ENCODE measurements around the gene PRKCQ. TPM values are rescaled to one million over a fixed set of nuclear protein-coding genes. Genes with fewer than 3 reads are reported as not detected.

The PRKCQ gene
- total RNA-seq, 1 experiment from 2014 or later = 4.0 TPM

DNA sequence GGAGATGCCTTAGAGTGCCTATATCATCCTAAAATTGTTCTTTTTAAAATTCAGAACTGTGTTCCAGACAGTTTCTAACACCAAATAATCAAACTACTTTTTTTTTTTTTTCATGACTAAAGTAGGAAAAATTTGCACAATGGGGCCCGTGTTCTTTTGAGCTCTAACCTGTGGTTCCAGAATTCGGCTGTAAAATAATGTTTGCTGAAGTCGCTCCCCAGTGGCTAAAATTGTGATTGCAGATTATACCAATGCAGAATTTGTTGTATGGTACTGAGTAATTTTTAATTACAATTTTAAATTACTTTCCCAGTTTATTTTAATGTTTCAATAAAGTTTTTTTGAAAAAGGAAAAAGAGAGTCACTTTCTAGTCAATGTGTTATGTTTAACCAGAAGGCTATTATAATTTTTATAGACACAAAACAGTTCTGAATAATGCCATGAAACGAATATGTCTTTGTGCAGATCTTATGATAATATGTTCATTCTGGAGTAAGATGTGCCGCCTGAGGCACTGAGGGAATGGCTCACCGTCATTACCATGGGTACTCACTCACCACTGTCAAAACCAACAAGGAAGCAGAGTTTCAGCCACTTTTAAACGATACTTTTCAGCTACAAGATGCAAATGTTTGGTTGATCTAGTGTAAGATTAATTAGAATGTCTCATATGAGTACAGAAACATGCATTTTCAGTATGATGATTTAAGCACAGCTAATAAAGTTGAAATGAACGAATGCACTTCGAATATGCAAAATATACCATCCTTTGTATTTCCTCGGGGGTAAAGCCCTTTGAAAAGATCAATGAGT lies 173.6 kb downstream of the PRKCQ start:
- Histone ChIP-seq H3K36me3 (ENCODE audit: low read depth) (no peaks in the 10 kb centered on the region), H3K9me3 (ENCODE audit: insufficient read depth, low read depth) (no peaks in the 10 kb centered on the region), H3K4me3 (no peak overlapping the region), H3K4me1 (replicated peaks; ENCODE audit: insufficient read depth) (peaks cover 4% of the 10 kb centered on the region), H3K79me2 (ENCODE audit: low read depth) (no peaks in the 10 kb centered on the region), H3K27me3 (ENCODE audit: insufficient read depth, low read depth) (no peaks in the 10 kb centered on the region), H3K4me2 (no peak overlapping the region), H3K27ac (no peak overlapping the region), H2AFZ (no peak overlapping the region), H3F3A (ENCODE audit: insufficient read depth, low read depth) (no peaks in the 10 kb centered on the region; the same call in 1 of the 2 replicates), H4K20me1 (ENCODE audit: insufficient read depth) (no peaks in the 10 kb centered on the region), H3K9me2 (ENCODE audit: insufficient read depth) (no peaks in the 10 kb centered on the region)
- CTCF ChIA-PET = interaction anchor here (0.7 to 0.9 kb wide), 3 partner anchors 10 to 356 kb away, joined by 3 to 5 read pairs (median 3); no protein-coding TSS in a partner anchor
- no peak for TF ChIP-seq EZH2 (IDR thresholded peaks at IDR 0.05; ENCODE audit: low read depth)
- TF ChIP-seq, protein P1, sequence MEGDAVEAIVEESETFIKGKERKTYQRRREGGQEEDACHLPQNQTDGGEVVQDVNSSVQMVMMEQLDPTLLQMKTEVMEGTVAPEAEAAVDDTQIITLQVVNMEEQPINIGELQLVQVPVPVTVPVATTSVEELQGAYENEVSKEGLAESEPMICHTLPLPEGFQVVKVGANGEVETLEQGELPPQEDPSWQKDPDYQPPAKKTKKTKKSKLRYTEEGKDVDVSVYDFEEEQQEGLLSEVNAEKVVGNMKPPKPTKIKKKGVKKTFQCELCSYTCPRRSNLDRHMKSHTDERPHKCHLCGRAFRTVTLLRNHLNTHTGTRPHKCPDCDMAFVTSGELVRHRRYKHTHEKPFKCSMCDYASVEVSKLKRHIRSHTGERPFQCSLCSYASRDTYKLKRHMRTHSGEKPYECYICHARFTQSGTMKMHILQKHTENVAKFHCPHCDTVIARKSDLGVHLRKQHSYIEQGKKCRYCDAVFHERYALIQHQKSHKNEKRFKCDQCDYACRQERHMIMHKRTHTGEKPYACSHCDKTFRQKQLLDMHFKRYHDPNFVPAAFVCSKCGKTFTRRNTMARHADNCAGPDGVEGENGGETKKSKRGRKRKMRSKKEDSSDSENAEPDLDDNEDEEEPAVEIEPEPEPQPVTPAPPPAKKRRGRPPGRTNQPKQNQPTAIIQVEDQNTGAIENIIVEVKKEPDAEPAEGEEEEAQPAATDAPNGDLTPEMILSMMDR (conservative IDR thresholded peaks at IDR 0.05) = peak; percentile 61
- POLR2A ChIA-PET (ENCODE audit: unreplicated experiment) = interaction anchor here (0.5 to 0.6 kb wide), 6 partner anchors 96 to 1673 kb away, joined by 3 to 12 read pairs (median 4); partner anchors contain the start of genes ANKRD16 and FBH1
- intact Hi-C loops (cut with micrococcal nuclease; ENCODE audit: unreplicated experiment) = loop anchor here (1.0 to 10.0 kb wide), 2 partner anchors 297 to 972 kb away; no protein-coding TSS in a partner anchor
- BruUV-seq (replicated peaks) = no TSS peak
- peak; percentile 17 to 53 for DNase-seq

DNA sequence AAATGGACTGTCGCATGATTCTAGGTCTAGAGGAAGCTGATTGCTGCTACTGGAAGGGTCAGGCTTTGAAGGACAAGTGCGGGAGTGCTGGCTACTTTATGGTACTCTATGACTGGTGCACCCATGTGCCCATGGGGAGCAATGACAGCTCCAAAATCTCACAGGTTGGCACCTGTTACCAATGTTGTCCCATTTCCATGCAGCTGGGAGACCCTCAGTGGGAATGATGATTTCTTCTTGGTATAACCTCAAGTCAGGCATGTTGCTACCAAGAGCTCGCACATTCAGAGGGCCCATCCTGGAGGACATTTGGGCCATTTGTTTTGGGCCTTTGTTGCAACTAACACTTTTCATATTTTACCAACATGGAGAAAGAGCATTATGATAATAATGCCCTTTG lies 174.4 kb downstream of the PRKCQ start:
- H3K79me2 ChIP-seq (ENCODE audit: low read depth) = no peaks in the 10 kb centered on the region
- H3K36me3 ChIP-seq (ENCODE audit: low read depth) = no peaks in the 10 kb centered on the region
- no peak overlapping the region for H3K27ac ChIP-seq
- ChIA-PET CTCF (interaction anchor here (0.7 to 0.9 kb wide), 2 partner anchors 10 to 204 kb away, joined by 3 to 5 read pairs; no protein-coding TSS in a partner anchor), POLR2A (ENCODE audit: unreplicated experiment) (interaction anchor here (0.6 kb wide), 1 partner anchor 516 kb away, joined by 3 read pairs; the partner anchor contains the start of genes ANKRD16 and FBH1)
- intact Hi-C loops (cut with micrococcal nuclease; ENCODE audit: unreplicated experiment) = loop anchor here (1.0 to 10.0 kb wide), 2 partner anchors 296 to 971 kb away; no protein-coding TSS in a partner anchor
- H3K4me2 ChIP-seq = no peak overlapping the region
- H3F3A ChIP-seq (ENCODE audit: insufficient read depth, low read depth) = no peaks in the 10 kb centered on the region; the same call in 1 of the 2 replicates
- no peaks in the 10 kb centered on the region for H3K9me3 ChIP-seq (ENCODE audit: insufficient read depth, low read depth)
- no TSS peak for BruUV-seq (replicated peaks)
- H2AFZ ChIP-seq = no peak overlapping the region
- no peaks in the 10 kb centered on the region for H3K9me2 ChIP-seq (ENCODE audit: insufficient read depth)
- H3K27me3 ChIP-seq (ENCODE audit: insufficient read depth, low read depth) = no peaks in the 10 kb centered on the region
- H3K4me1 ChIP-seq (replicated peaks; ENCODE audit: insufficient read depth) = peaks cover 10% of the 10 kb centered on the region
- H4K20me1 ChIP-seq (ENCODE audit: insufficient read depth) = no peaks in the 10 kb centered on the region
- DNase-seq = no peak
- TF ChIP-seq, protein P1 (conservative IDR thresholded peaks at IDR 0.05) = no peak
- TF ChIP-seq EZH2 (IDR thresholded peaks at IDR 0.05; ENCODE audit: low read depth) = no peak
- no peak overlapping the region for H3K4me3 ChIP-seq

DNA sequence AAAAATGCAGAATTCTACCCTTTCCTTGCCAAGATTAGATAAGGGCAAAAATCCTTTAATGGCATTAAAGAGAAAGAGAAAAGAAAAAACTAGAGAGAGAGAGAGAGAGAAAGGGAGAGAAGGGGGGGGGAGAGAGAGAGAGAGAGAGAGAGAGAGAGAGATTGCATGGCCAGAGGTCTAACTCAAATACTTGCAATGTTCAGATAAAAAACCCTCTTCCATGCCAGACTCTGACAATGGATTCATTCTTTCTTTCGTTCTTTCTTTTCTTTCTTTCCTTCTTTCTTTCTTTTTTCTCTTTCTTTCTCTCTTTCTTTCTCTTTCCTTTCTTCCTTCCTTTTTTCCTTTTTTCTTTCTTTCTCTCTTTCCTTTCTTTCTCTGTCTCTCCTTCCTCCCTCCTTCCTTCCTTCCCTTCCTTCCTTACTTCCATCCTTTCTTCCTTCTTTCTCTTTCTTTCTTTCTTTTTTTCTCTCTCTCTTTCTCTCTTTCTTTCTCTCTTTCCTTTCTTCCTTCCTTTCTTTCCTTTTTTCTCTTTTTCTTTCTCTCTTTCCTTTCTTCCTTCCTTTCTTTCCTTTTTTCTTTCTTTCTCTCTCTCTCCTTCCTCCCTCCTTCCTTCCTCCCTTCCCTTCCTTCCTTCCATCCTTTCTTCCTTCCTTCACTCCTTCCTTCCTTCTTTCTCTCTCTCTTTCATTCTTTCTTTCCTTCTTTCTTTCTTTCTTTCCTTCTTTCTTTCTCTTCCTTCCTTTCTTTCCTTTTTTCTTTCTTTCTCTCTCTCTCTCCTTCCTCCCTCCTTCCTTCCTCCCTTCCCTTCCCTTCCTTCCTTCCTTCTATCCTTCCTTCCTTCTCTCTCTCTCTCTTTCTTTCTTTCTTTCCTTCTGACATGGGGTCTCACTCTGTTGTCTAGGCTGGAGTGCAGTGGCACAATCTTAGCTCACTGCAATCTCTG lies 175.7 kb downstream of the PRKCQ start:
- Histone ChIP-seq H3K27ac (no peak overlapping the region), H3K4me1 (replicated peaks; ENCODE audit: insufficient read depth) (peaks cover 20% of the 10 kb centered on the region), H3K9me3 (ENCODE audit: insufficient read depth, low read depth) (no peaks in the 10 kb centered on the region), H3K4me3 (no peak overlapping the region), H3K79me2 (ENCODE audit: low read depth) (no peaks in the 10 kb centered on the region), H3K27me3 (ENCODE audit: insufficient read depth, low read depth) (no peaks in the 10 kb centered on the region), H3K9me2 (ENCODE audit: insufficient read depth) (no peaks in the 10 kb centered on the region), H3F3A (ENCODE audit: insufficient read depth, low read depth) (peaks cover 9% of the 10 kb centered on the region; the same call in 1 of the 2 replicates), H3K36me3 (ENCODE audit: low read depth) (no peaks in the 10 kb centered on the region), H2AFZ (no peak overlapping the region), H3K4me2 (no peak overlapping the region), H4K20me1 (ENCODE audit: insufficient read depth) (no peaks in the 10 kb centered on the region)
- ChIA-PET CTCF (no interaction called here), POLR2A (ENCODE audit: unreplicated experiment) (no interaction called here)
- DNase-seq = no peak
- no TSS peak for BruUV-seq (replicated peaks)
- intact Hi-C loops (cut with micrococcal nuclease; ENCODE audit: unreplicated experiment) = loop anchor here (5.0 to 10.0 kb wide), 3 partner anchors 512 to 1587 kb away; partner anchors contain the start of gene FBH1
- TF ChIP-seq, protein P1 (conservative IDR thresholded peaks at IDR 0.05) = no peak
- no peak for TF ChIP-seq EZH2 (IDR thresholded peaks at IDR 0.05; ENCODE audit: low read depth)
